HG03108 (cell line): Measurements from ENCODE around the gene PRR18.

Source experiments
- ATAC-seq: cut with Tn5 transposase; IDR thresholded peaks from one replicate; pipeline ENCODE4 v1.9.1; 2021; ENCODE audit warnings: moderate library complexity; ENCODE audit not compliant: unreplicated experiment

The PRR18 gene

GRCh38 chr6:166334878-166335277, 26.7 kb upstream of the PRR18 start:
- no peak for ATAC-seq

DNA sequence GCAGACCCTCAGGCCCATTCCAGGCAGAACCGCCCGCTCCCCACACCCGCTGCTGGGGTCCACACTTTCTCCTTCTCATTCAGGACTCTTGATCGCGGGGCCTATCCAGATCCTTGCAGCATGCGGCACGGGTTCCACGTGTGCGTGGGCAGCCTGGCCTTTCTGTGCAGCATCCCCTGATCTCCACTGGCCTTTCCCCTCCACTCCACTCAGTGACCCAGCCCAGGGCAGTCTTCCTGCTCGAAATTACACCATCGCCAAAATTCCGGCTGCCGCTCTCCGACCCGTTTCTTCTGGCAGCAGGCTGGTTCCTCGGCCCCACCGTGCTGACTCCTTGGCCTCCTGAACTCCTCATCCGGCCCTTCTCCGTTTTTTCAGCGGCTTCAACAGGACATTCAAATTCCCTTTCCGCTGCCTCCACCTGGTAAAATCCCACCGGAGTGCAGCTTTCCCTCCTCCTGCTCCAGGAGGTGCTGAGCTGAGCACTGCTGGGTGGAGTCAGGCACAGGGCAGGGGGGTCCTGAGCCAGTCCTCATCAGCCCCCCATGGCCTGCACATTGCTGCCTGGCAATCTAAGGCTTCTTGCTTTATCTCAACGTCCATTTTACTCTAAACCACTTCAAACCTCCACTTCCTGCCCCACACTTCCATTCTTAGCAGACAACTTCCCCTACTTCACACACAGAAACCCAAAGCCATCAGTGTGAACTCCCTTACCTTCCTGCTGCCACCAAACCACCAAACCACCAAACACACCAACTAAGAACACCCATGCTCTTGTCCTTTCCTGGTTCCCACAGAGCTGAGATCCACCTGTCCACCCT, 25.2 kb upstream of the PRR18 start:
- peak; percentile 72 for ATAC-seq

- ATAC-seq = no peak
Observed at GRCh38 chr6:166331503-166332415, 23.6 kb upstream of the PRR18 start.

- no peak for ATAC-seq
Observed at GRCh38 chr6:166330612-166331011, 22.4 kb upstream of the PRR18 start.

DNA sequence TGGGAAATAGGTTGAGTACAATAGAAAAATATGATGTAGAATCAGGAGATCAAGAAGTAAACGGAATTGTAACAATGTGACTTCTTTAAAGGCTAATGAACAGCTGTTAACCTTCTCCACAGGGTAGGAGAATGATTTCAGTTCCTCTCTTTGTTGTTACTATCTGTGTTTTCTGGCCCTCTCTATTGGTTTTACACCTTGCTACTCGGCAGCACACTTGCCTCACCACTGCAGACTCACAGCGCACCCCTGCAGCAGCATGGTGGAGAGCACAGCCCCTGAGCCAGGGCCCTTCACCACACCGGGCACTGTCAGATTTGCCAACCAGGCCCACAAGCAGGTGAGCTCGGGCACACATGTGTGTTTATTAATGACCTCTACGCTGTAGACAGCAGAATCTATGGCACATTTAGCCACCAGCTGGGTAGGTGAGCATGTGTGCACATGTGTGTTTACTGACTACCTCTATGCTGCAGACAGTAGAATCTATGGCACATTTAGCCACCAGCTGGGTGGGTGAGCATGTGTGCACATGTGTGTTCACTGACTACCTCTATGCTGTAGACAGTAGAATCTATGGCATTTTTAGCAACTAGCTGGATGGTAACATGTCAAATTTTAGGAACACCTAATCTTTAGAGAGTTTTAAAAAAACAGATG, 17.3 kb upstream of the PRR18 start:
- ATAC-seq = peak; percentile 75

DNA sequence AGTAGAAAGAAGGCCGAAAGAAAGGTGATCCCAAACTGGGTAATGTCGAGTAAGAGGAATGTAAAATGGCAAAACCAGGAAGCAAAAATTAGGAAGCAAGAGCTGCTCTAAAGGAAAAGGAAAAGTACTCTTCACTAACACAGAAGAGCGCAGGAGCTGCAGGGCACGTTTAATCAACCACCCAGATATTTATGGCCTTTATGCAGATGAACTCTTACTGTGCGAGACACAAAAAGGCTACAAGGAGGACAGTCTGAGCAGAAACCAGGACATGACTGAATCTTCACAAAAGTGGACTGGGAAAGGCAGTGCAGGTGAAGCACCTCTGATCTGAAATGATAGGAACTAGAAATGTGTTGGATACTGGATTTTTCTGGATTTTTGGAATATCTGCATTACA, 15.2 kb upstream of the PRR18 start:
- ATAC-seq = no peak

DNA sequence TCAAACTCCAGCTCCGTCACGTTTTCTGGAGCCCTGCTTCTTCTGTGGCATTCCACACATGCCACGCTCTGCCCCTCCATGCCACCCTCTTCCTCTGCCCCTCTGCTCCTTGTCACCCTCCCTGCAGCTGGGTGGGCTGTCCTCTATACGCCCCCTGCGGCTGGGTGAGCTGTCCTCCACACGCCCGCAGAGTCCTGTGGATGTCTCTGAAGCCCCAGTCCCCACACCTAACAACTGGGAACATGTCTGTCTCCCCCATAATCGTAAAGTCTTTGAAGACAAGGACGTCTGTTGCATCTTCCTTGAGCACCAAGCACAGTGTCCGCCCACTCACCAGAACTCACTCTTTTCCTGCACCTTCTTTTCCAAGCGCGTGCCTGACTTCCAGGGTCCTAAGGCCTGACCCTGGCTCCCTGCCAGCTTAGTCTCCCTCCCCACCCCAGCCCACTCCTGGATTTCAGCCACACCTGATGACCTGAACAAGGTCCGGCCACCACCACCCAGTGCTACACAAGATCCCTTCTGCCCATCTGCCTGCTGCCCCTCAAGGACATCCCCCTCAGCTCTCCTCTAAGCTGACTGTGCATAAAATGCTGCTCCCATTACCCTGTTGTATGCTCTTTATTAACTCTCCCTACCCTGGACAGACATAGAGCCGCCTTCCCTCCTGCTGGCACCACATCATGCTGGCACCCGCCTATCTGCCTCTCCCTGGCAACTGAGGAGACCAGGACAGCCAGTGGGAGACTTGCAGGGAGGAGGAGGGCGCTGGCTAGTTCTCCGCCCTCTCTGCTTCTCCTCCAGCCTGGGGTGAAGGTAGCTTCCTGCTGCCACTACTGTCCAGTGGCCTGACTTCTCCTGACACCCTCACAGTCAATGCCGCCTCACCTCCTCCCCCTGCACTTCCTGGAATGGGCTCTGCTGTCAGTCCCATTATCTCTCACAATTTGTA, 10.7 kb upstream of the PRR18 start:
- no peak for ATAC-seq

- no peak for ATAC-seq
Observed at GRCh38 chr6:166318227-166318626, 10.0 kb upstream of the PRR18 start.

DNA sequence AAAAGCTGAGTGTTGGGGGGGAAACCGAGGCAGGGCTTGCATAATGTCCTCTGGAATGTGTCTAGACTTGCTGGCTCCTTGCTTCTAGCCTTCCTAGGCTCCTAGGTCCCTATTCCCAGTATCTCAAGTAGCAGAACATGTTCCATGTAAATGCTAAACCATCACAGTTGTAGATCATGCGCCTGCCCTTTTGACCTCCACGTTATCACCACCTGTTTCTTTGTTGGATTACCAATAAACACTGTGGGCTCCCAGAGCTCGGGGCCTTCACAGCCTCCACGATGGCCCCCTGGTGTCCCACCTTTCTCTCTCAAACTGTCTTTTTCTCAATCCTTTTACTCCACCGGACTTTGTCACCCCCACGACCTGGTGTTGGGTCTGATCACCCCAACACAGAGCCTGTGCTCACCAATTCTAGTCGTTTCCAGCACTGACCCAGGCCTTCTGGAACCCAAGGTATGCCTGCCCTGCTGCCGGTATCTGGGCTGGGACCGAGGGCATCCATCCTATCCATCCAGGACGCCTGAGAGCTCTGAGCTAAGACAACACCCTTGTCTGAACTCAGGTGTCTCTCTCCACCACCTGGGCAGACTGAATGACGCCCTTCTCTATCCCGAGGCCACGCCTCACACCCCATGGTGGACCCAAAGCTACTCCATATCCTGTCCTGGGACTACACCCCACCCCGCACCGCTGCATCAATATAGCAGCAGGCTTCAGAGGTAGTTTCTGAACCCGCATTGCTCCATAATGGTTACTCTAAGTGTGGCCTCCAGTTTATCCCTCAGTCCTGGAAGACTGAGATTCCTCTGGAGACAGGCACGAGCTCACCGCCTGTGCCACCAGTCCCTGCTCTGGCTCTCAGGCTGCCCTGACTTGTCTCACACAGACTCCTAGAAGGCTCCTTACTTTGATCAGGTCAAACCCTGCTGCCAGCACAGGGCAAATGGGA, 9.3 kb upstream of the PRR18 start:
- no peak for ATAC-seq

- no peak for ATAC-seq
Observed at GRCh38 chr6:166315436-166315835, 7.2 kb upstream of the PRR18 start.

- ATAC-seq = no peak
Observed at GRCh38 chr6:166314454-166314853, 6.3 kb upstream of the PRR18 start.

- peak; percentile 51 for ATAC-seq
Observed at GRCh38 chr6:166313255-166314070, 5.3 kb upstream of the PRR18 start.

DNA sequence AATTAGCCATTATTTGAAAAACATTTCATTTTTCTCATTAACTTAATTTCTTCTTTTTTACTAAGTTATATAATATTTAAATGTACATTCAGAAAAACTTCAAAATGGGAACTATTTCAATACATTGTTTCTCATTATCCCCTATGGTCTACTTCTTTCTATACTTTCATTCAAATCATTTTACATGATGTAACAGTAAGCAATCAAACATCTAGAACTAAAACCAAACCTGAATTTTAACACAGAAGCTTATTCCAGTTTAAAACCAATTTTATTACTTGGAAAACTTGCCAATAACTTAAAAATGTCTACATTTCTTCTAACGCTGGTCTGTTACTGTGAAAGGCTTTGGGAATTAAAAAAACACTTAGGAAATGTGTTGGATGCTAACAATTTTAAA, 4.6 kb upstream of the PRR18 start:
- no peak for ATAC-seq

- no peak for ATAC-seq
Observed at GRCh38 chr6:166310634-166311033, 2.4 kb upstream of the PRR18 start.

DNA sequence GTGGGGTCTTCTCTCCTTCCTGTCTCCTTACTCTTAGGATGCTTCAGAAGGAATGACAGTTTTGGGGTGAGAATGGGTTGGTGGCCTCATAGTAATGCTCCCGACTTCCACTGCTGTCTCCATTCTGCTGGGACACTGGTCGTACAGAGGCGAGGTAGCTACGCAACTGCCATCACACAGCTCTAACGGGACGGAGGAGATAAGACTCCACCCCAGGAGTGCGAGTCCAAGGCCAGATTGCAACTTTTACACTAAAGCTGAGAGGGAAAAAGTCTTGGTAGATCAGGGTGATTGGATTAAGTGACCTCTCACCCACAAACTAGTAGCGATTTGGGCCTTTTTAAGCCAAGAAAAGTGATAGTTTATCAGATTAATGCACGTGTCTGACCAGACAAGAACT, 1.8 kb upstream of the PRR18 start:
- no peak for ATAC-seq

DNA sequence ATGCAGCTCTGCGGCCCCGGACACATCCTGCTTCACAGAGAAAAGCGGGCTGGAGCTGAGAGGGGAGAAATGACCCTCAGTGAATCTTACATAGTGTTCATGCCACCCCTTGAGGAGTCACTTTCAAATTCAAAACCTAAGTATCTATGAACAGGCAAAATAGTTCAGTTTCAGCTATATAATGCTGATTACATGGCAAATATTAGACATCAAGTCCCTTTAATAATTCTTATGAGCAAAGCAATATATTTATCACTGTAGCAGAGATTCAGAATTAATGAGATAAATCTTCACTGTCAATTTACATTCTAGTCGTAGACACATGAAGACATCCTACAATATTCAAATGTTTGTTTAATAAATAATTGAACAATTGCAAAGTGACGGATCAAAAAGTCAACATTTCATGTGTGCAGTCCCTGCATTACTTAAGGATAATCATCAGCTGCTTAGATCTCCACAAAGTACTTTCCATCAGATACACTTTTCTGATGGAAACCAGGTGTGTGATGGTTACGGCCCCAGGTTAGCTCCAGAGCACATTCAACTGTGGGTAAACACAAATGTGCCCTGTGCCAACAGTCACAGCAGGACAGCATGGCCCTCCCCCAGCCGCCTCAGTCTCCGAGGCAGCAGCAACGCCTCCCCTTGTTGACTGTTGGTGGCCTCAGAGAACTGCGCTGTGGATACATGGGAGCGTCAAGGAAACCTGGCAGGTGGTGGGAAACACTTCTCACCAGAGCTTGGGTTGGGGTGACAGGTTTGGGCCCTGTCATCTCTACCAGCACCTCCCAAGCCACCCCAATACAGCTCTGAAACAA, 787 bp upstream of the PRR18 start:
- ATAC-seq = no peak
